T-helper 1 cell treated with Interleukin-12 subunit alpha and Interleukin-12 subunit beta and Interleukin-4 antibody, amounts not matched to agents 30 μg/mL and 1 μg/mL, for 36 hours (primary cell): ENCODE measurements around the gene USP54.

Experiments
- H3K27ac Mint-ChIP-seq: one replicate; pipeline ENCODE4 v1.8.0; 2021; ENCODE audit warnings: mild to moderate bottlenecking, mixed read lengths
- H3K27me3 Mint-ChIP-seq: one replicate; pipeline ENCODE4 v1.8.0; 2021; ENCODE audit warnings: low read depth, mixed read lengths
- H3K36me3 Mint-ChIP-seq: one replicate; pipeline ENCODE4 v1.8.0; 2021; ENCODE audit warnings: low read depth, mixed read lengths
- H3K4me1 Mint-ChIP-seq: one replicate; pipeline ENCODE4 v1.8.0; 2021; ENCODE audit warnings: low read depth, mixed read lengths
- H3K4me3 Mint-ChIP-seq: one replicate; pipeline ENCODE4 v1.8.0; 2021; ENCODE audit warnings: mild to moderate bottlenecking, moderate library complexity, mixed read lengths
- H3K9me3 Mint-ChIP-seq: one replicate; pipeline ENCODE4 v1.8.0; 2021; ENCODE audit warnings: mixed read lengths

The USP54 gene

DNA sequence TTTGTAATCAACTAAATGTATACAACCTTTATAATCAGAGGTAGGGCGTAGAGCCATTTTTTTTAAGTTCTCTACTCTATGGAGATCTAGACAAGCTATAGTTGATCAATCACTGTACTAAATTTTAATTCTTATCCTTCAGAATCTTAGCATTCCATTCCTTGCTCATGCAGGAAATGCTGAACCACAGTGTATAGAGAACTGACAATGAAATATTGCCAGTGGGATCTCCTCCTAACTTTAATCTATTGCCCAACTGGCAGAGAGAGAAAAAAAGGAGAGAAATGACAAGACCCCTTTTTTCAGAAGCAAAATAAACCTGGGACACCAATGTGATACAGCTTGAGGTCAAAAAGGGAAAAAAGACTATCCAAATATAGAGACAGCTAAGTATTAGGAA is 68.9 kb downstream of the USP54 start:
- Mint-ChIP-seq H3K36me3 (no peaks in the 10 kb centered on the region), H3K4me1 (peaks cover 3% of the 10 kb centered on the region), H3K9me3 (no peaks in the 10 kb centered on the region), H3K4me3 (no peak overlapping the region), H3K27ac (no peak overlapping the region), H3K27me3 (no peaks in the 10 kb centered on the region)

GRCh38 chr10:73519336-73519735 is 71.8 kb downstream of the USP54 start:
- no peaks in the 10 kb centered on the region for H3K27me3 Mint-ChIP-seq
- peaks cover 3% of the 10 kb centered on the region for H3K4me1 Mint-ChIP-seq
- H3K27ac Mint-ChIP-seq: no peak overlapping the region
- no peaks in the 10 kb centered on the region for H3K36me3 Mint-ChIP-seq
- H3K4me3 Mint-ChIP-seq: no peak overlapping the region
- no peaks in the 10 kb centered on the region for H3K9me3 Mint-ChIP-seq

DNA sequence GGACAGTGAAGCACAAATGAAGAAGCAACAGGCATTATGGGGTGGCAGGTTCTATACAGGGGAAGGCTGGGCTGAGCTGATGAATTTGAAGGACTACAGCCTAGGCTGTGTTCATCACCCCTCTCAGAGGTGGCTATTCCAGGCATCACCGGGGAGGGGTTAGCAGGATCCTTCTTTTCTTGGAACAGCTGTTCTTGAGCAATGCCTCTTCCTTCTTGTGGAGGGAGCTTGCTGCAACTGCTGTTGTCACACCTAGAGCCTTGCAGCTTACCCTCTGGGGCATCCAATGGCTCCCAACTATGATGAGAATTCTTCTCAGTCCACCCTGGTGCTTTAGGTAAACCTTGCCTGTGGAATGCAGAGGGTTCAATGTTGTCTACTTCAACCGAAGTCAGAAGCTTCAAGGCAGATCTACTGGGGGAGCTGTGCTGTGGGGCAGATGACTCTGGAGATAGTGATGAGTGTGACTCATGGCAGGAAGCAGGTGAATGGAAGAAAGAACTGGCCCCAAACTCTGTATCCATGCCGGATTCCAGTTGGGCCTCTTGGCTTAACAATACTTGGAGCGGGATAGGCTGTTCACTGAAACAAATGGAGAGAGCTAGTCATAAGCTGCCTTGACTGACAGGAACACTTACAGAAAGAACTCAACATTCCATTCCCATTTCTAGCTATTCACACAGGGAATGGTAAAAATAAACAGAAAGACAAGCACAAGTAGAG is 73.8 kb downstream of the USP54 start:
- peaks cover 3% of the 10 kb centered on the region for H3K4me1 Mint-ChIP-seq
- no peak overlapping the region for H3K27ac Mint-ChIP-seq
- H3K9me3 Mint-ChIP-seq: no peaks in the 10 kb centered on the region
- H3K36me3 Mint-ChIP-seq: no peaks in the 10 kb centered on the region
- no peak overlapping the region for H3K4me3 Mint-ChIP-seq
- H3K27me3 Mint-ChIP-seq: no peaks in the 10 kb centered on the region

DNA sequence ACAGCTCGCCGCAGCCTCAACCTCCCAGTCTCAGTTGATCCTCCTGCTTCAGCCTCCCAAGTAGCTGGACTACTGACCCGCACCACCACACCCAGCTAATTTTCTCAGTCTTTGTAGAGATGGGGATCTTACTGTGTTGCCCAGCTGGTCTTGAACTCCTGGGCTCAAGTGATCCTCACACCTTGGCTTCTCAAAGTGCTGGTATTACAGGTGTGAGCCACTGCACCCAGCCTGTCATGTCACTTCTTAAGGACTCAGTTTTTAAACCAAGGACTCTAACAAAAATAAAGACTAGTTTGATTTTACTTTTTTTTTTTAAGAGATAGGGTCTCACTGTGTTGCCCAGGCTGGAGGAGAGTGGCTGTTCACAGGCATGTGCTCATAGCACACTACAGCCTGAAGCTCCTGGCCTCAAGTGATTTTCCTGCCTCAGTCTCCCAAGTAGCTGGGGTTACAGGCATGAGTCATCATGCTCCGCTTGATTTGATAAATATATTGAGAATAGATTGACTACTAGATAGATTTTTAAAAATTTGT is 78.9 kb downstream of the USP54 start:
- Mint-ChIP-seq H3K4me3 (no peak overlapping the region), H3K27ac (no peak overlapping the region), H3K36me3 (no peaks in the 10 kb centered on the region), H3K27me3 (no peaks in the 10 kb centered on the region), H3K9me3 (no peaks in the 10 kb centered on the region), H3K4me1 (peaks cover under 1% of the 10 kb centered on the region)

DNA sequence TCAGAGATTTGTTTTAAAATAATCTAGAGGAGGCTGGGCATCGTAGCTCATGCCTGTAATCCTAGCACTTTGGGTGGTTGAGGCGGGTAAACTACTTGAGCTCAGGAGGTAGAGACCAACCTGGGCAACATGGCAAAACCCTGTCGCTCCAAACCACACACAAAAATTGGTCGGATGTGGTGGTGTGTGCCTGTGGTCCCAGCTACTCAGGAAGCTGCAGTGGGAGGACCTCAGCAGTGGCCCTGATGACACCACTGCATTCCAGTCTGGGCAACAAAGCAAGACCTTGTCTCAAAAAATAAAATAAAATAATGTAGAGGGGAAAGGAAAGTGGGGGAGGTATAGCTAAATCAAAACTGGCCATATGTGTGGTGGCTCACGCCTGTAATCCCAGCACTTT is 81.4 kb downstream of the USP54 start:
- H3K4me1 Mint-ChIP-seq: no peaks in the 10 kb centered on the region
- no peaks in the 10 kb centered on the region for H3K9me3 Mint-ChIP-seq
- no peak overlapping the region for H3K27ac Mint-ChIP-seq
- no peaks in the 10 kb centered on the region for H3K27me3 Mint-ChIP-seq
- no peak overlapping the region for H3K4me3 Mint-ChIP-seq
- H3K36me3 Mint-ChIP-seq: peaks cover 6% of the 10 kb centered on the region

- H3K4me3 Mint-ChIP-seq: no peak overlapping the region
- peaks cover 25% of the 10 kb centered on the region for H3K36me3 Mint-ChIP-seq
- H3K27me3 Mint-ChIP-seq: no peaks in the 10 kb centered on the region
- H3K9me3 Mint-ChIP-seq: no peaks in the 10 kb centered on the region
- H3K4me1 Mint-ChIP-seq: peaks cover 4% of the 10 kb centered on the region
- no peak overlapping the region for H3K27ac Mint-ChIP-seq
Observed at GRCh38 chr10:73506491-73506890, 84.7 kb downstream of the USP54 start.

GRCh38 chr10:73506074-73506473 is 85.1 kb downstream of the USP54 start:
- H3K4me1 Mint-ChIP-seq: peaks cover 8% of the 10 kb centered on the region
- peaks cover 29% of the 10 kb centered on the region for H3K36me3 Mint-ChIP-seq
- H3K27me3 Mint-ChIP-seq: no peaks in the 10 kb centered on the region
- H3K4me3 Mint-ChIP-seq: no peak overlapping the region
- H3K9me3 Mint-ChIP-seq: no peaks in the 10 kb centered on the region
- no peak overlapping the region for H3K27ac Mint-ChIP-seq

DNA sequence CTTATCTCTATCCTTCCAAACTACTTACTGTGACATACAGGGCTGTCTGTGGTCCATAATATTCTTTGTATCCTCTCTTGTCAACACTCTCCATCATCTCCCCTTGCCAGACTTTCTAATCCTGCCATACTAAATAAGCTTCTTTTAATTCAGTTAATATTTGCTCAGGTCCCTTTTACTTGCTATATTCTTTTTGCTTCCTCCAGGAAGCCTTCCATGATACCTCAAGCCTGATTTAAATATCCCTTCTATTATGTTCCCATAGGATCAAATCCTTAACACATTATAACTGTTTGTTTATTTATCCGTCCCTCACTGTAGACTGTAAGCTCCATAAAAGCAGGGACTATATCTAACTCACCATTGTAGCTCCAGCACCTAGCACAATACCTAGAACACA is 88.1 kb downstream of the USP54 start:
- peaks cover 12% of the 10 kb centered on the region for H3K4me1 Mint-ChIP-seq
- no peak overlapping the region for H3K27ac Mint-ChIP-seq
- H3K4me3 Mint-ChIP-seq: no peak overlapping the region
- no peaks in the 10 kb centered on the region for H3K9me3 Mint-ChIP-seq
- H3K36me3 Mint-ChIP-seq: peaks cover 29% of the 10 kb centered on the region
- no peaks in the 10 kb centered on the region for H3K27me3 Mint-ChIP-seq

DNA sequence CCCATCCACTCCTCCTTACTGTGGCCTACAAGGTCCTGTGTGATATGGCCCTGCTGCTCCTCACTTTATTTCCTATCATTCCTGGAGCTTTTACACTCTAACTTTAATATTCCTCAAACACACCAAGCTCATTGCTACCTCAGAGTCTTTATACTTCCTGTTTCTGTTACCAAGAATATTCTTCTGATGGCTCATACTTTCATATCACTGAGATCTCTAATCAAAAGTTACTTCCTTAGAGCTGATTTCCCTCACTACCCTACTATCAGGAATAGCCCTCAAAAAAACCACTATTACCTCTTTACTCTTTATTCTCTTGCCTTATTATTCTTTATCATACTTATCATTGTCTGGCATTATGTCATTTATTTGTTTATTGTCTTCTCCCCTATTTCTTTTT is 89.5 kb downstream of the USP54 start:
- Mint-ChIP-seq H3K4me1 (peaks cover 21% of the 10 kb centered on the region), H3K27ac (no peak overlapping the region), H3K36me3 (peaks cover 40% of the 10 kb centered on the region), H3K27me3 (no peaks in the 10 kb centered on the region), H3K9me3 (no peaks in the 10 kb centered on the region), H3K4me3 (no peak overlapping the region)

GRCh38 chr10:73497623-73498022 is 93.5 kb downstream of the USP54 start:
- no peak overlapping the region for H3K4me3 Mint-ChIP-seq
- H3K27me3 Mint-ChIP-seq: no peaks in the 10 kb centered on the region
- H3K9me3 Mint-ChIP-seq: no peaks in the 10 kb centered on the region
- peaks cover 40% of the 10 kb centered on the region for H3K4me1 Mint-ChIP-seq
- H3K36me3 Mint-ChIP-seq: peaks cover 35% of the 10 kb centered on the region
- no peak overlapping the region for H3K27ac Mint-ChIP-seq

GRCh38 chr10:73495884-73496674 is 95.1 kb downstream of the USP54 start, which contains the start of gene PPP3CB:
Gene PPP3CB (minus strand): TSS chr10:73496024. CDS start chr10:73495889, 135 bp downstream.
- Mint-ChIP-seq H3K9me3 (no peaks in the 10 kb centered on the region), H3K27me3 (no peaks in the 10 kb centered on the region), H3K36me3 (peaks cover 30% of the 10 kb centered on the region), H3K4me3 (peak within 1 kb of the TSS; percentile 99), H3K4me1 (peaks cover 36% of the 10 kb centered on the region), H3K27ac (peak within 1 kb of the TSS; percentile 97)

GRCh38 chr10:73495226-73495883 is 95.8 kb downstream of the USP54 start:
- Mint-ChIP-seq H3K9me3 (no peaks in the 10 kb centered on the region), H3K36me3 (peaks cover 30% of the 10 kb centered on the region), H3K27me3 (no peaks in the 10 kb centered on the region), H3K27ac (peak overlapping the region; percentile 97), H3K4me1 (peaks cover 32% of the 10 kb centered on the region), H3K4me3 (peak overlapping the region; percentile 99)

- peaks cover 35% of the 10 kb centered on the region for H3K4me1 Mint-ChIP-seq
- H3K36me3 Mint-ChIP-seq: peaks cover 33% of the 10 kb centered on the region
- H3K4me3 Mint-ChIP-seq: peak overlapping the region; percentile 99
- no peaks in the 10 kb centered on the region for H3K9me3 Mint-ChIP-seq
- peak overlapping the region; percentile 97 for H3K27ac Mint-ChIP-seq
- no peaks in the 10 kb centered on the region for H3K27me3 Mint-ChIP-seq
Observed at GRCh38 chr10:73494877-73495225, 96.3 kb downstream of the USP54 start.

DNA sequence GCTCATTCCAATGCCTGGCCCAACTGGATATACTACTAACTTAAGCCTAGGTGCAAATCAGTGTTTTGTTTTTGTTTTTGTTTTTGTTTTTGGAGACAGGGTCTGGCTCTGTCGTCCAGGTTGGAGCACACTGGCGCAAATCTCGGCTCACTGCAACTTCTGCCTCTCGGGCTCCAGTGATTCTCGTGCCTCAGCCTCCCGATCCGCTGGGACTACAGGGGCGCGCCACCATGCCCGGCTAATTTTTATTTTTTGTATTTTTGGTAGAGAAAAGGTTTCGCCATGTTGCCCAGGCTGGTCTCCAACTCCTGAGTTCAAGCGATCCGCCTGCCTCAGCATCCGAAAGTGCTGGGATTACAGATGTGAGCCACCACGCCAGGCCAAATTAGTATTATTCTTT is 96.9 kb downstream of the USP54 start:
- H3K4me3 Mint-ChIP-seq: peak overlapping the region; percentile 64
- peaks cover 33% of the 10 kb centered on the region for H3K36me3 Mint-ChIP-seq
- H3K27me3 Mint-ChIP-seq: no peaks in the 10 kb centered on the region
- peaks cover 35% of the 10 kb centered on the region for H3K4me1 Mint-ChIP-seq
- no peaks in the 10 kb centered on the region for H3K9me3 Mint-ChIP-seq
- no peak overlapping the region for H3K27ac Mint-ChIP-seq
